ENCODE data around the gene NR3C1. TPM values are rescaled to one million over a fixed set of nuclear protein-coding genes. Genes with fewer than 3 reads are reported as not detected.
A peak's percentile ranks its signal among the peaks of the same experiment; 100 is the strongest.

NR3C1 gene
- total RNA-seq, 2 donors from 2014 or later: 30.3 to 38.9 TPM

- DNase-seq (ENCODE audit: low spot score): no peak
- TF ChIP-seq, protein P1, sequence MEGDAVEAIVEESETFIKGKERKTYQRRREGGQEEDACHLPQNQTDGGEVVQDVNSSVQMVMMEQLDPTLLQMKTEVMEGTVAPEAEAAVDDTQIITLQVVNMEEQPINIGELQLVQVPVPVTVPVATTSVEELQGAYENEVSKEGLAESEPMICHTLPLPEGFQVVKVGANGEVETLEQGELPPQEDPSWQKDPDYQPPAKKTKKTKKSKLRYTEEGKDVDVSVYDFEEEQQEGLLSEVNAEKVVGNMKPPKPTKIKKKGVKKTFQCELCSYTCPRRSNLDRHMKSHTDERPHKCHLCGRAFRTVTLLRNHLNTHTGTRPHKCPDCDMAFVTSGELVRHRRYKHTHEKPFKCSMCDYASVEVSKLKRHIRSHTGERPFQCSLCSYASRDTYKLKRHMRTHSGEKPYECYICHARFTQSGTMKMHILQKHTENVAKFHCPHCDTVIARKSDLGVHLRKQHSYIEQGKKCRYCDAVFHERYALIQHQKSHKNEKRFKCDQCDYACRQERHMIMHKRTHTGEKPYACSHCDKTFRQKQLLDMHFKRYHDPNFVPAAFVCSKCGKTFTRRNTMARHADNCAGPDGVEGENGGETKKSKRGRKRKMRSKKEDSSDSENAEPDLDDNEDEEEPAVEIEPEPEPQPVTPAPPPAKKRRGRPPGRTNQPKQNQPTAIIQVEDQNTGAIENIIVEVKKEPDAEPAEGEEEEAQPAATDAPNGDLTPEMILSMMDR (IDR thresholded peaks at IDR 0.05): no peak
- no peaks in the 10 kb centered on the region for H3K27me3 ChIP-seq
- peaks cover 0 to 55% of the 10 kb centered on the region in 2 donors for H3K4me1 ChIP-seq
- no peaks in the 10 kb centered on the region for H3K36me3 ChIP-seq
- no peak overlapping the region for H3K27ac ChIP-seq
- no peaks in the 10 kb centered on the region for H3K9me3 ChIP-seq
- H3K4me3 ChIP-seq: no peak overlapping the region
Measured at GRCh38 chr5:143356855-143357583, 46.5 kb downstream of the NR3C1 start.

DNA sequence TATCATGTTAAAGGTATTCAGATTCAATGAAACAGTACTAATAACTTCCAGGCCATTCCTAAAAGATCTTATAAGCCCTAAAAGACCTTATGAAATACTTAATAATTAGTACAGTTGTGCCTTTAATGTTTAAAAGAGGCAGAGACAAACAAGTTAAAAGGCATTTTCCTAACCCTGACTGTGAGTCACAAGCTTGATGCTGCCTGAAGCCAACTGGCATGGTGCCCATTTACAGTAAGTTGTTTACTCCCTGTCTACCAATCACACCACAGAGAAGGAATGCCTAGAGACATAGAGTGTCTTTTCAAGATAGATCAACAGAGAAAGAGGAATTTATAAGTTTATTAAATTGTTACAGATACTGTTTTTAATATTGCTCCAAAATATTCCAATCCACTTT, 47.8 kb downstream of the NR3C1 start:
- TF ChIP-seq, protein P1 (IDR thresholded peaks at IDR 0.05): no peak
- no peaks in the 10 kb centered on the region for H3K27me3 ChIP-seq
- peak overlapping the region in 1 of 2 donors; percentile 55 for H3K27ac ChIP-seq
- DNase-seq (ENCODE audit: low spot score): peak; percentile 63
- H3K9me3 ChIP-seq: no peaks in the 10 kb centered on the region
- no peak overlapping the region for H3K4me3 ChIP-seq
- H3K4me1 ChIP-seq: peaks cover 0 to 52% of the 10 kb centered on the region in 2 donors
- H3K36me3 ChIP-seq: no peaks in the 10 kb centered on the region

- Histone ChIP-seq H3K36me3 (no peaks in the 10 kb centered on the region), H3K4me1 (peaks cover 0 to 64% of the 10 kb centered on the region in 2 donors), H3K27me3 (no peaks in the 10 kb centered on the region), H3K27ac (no peak overlapping the region), H3K4me3 (no peak overlapping the region), H3K9me3 (no peaks in the 10 kb centered on the region)
- DNase-seq (ENCODE audit: low spot score): no peak
- TF ChIP-seq, protein P1 (IDR thresholded peaks at IDR 0.05): no peak
Measured at GRCh38 chr5:143354025-143354424, 49.5 kb downstream of the NR3C1 start.

DNA sequence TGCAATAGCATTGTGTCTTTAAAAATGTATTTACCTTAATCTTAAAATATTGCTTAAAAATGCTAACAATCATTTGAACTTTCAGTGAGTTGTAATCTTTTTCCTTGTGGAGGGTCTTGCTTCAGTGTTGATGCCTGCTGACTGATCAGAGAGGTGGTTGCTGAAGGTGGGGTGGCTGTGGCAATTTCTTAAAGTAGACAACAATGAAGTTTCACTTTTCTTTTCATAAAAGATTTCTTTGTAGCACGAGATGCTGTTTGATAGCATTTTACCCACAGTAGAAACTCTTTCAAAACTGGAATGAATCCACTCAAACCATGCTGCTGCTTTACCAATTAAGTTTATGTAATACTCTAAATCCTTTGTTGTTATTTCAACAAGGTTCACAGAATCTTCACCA, 50.8 kb downstream of the NR3C1 start:
- DNase-seq (ENCODE audit: low spot score): no peak
- TF ChIP-seq, protein P1 (IDR thresholded peaks at IDR 0.05): no peak
- no peaks in the 10 kb centered on the region for H3K27me3 ChIP-seq
- H3K9me3 ChIP-seq: no peaks in the 10 kb centered on the region
- H3K36me3 ChIP-seq: no peaks in the 10 kb centered on the region
- H3K4me3 ChIP-seq: no peak overlapping the region
- H3K4me1 ChIP-seq: peaks cover 0 to 76% of the 10 kb centered on the region in 2 donors
- no peak overlapping the region for H3K27ac ChIP-seq

DNA sequence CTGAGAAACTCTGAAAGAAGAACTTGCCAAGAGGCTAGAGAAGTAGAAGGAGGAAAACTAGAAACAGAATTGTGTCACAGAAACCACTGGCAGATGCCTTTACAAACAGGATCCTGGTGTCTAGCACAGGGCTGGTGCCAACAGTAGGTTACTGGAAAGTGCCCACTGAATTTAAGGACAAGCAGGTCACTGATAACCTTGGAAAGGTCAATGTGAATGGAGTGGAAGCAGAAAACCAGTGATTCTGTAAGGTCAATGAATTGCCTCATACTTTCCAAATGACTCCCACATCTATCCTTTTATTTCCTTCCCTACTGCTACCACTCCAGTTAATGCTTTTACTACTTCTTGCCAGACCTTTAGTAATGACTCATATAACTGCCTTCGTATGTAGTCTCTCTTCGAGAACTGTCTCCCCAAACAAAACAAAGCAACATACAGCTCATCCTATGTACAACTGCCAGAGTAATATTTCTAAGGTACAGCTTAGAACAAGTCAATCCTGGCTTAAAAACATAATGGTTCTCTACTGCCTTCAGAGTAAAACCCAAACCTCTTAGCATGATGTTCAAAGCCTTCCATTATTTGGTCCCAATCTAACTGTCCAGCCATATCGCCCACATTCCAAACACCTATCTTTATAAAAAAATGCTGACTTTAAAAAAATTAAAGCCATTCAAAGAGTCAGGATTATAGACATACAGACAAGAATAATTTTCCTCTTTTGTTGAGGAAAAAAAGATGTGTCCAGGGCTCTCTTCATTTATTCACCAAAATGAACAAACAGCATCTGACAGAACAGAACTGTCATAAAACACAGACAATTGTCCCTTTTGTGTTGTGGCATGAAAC, 52.5 kb downstream of the NR3C1 start:
- H3K4me1 ChIP-seq: peaks cover 0 to 84% of the 10 kb centered on the region in 2 donors
- no peak overlapping the region for H3K27ac ChIP-seq
- H3K9me3 ChIP-seq: no peaks in the 10 kb centered on the region
- H3K36me3 ChIP-seq: no peaks in the 10 kb centered on the region
- TF ChIP-seq, protein P1 (IDR thresholded peaks at IDR 0.05): no peak
- no peaks in the 10 kb centered on the region for H3K27me3 ChIP-seq
- no peak overlapping the region for H3K4me3 ChIP-seq
- no peak for DNase-seq (ENCODE audit: low spot score)
